NCI-H1436 treated with DMSO at 0.1 percent for 48 hours (cell line): ENCODE data around the gene WDFY4.

Source experiments
- DNase-seq: peaks from one replicate; lab custom pipeline; 2025; lab: John Stamatoyannopoulos, UW

The WDFY4 gene

GRCh38 chr10:48655411-48656240, 29.0 kb upstream of the WDFY4 start:
- no peak for DNase-seq

- DNase-seq: peak; percentile 51
These were observed 28.3 kb upstream of the WDFY4 start for GRCh38 chr10:48656241-48656913.

GRCh38 chr10:48656914-48657305, 27.8 kb upstream of the WDFY4 start:
- no peak for DNase-seq

DNA sequence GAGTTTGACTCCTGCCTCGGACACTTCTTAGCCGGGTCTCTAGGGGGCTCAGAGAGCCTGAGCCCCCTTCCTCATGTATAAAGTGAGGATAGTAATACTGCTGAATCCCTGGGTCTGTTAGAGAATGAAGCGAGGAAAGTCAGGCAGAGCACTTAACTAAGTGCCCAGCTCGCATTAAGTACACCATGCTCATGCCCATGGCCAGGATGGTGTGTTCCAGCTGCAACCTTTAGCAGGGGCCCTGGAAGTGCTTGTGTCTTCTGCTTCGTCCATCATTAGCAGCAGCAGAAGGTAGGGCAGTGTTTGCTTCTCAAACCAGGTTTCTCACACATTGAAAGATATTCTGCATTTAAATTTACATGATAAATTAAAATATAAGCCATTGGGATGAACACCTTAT, 27.3 kb upstream of the WDFY4 start:
- no peak for DNase-seq

DNA sequence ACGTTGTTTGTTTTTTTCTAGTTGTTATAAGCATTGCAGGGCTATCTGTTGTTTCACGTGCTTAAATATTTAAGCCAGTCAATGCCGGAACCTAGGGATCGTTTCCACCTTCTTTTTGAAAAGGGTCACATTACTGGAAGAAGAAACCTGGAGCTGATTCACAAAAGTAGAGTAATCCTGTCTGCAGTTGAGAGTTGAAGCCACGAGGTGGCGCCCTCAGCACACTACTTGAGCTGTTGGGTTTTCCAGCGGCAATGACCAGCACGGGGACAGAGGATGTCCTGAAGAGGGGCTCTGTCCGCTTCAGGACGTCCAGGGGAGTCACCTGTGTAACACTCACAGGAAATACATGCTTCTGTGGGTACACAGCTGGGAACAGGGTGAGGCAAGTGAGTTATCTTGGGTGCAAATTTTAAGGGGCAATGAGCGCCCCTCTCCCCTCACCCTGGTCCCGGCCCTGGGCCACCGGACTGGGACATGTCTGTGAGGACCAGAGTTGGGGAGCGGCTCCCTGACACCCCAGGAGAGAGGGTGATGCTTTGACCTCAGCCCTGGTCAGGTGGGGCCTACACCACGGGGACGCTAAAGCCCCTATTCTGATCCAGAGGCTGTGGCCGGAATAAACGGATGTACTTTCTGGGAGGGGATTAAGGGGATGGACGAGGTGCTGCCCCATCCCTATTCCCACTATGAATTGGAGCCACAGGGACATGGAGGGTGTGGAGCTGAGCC, 26.3 kb upstream of the WDFY4 start:
- DNase-seq: peak; percentile 42

GRCh38 chr10:48658975-48659269, 25.8 kb upstream of the WDFY4 start:
- DNase-seq: no peak

DNA sequence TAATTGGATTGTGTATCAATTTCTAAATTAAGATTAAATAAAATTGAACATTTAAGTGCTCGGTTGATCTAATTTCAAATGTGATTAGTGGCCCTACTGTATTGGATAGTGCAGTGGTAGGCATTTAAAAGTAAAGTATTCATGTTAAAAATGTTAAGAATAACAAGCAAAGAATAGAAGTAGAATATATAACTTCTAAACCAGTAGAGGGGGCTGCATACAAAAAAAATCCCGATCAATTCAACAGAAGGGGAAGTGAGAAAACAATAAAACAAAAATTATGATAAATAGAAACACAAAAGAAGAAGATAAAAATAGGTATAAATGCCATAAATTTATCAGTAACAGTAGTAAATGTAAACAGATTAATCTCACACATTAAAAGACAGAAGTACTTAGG, 24.9 kb upstream of the WDFY4 start:
- no peak for DNase-seq

- DNase-seq: no peak
These were observed 23.2 kb upstream of the WDFY4 start for GRCh38 chr10:48661441-48661840.

GRCh38 chr10:48667960-48668590, 16.6 kb upstream of the WDFY4 start:
- no peak for DNase-seq

GRCh38 chr10:48670978-48671913, 13.4 kb upstream of the WDFY4 start:
- DNase-seq: no peak

DNA sequence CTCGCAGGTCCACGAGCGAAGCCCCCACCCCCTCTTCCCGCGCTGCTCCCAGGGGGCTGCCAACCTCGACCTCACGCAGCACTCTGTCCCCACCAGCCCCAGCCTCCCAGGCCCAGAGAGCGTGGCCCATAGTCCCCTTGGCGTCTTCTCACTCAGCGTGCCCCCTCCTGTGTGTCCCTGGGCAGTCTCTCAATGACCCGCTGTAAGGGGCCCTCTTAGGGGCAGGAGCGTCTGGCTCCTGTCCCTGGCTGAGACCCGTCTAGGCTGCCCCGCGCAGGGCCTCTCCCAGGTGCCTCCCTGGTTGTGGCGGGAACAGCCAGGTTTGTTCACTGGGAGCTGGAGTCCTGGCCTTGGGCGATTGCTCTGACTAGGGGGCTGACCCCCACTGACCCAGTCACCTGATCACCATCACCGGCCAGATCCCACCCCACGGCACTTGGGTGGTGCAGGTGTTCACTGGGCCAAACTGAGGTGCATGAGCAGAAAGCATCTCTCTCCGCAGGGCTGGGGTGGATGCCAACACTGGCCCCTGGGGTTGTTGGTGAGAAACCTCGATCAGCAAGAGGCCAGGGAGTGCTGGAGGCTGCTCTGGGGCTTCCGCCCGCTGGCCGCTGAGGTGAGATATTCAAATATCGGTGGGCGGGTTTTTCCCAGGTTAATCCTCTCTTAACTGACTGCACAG, 12.6 kb upstream of the WDFY4 start:
- no peak for DNase-seq

DNA sequence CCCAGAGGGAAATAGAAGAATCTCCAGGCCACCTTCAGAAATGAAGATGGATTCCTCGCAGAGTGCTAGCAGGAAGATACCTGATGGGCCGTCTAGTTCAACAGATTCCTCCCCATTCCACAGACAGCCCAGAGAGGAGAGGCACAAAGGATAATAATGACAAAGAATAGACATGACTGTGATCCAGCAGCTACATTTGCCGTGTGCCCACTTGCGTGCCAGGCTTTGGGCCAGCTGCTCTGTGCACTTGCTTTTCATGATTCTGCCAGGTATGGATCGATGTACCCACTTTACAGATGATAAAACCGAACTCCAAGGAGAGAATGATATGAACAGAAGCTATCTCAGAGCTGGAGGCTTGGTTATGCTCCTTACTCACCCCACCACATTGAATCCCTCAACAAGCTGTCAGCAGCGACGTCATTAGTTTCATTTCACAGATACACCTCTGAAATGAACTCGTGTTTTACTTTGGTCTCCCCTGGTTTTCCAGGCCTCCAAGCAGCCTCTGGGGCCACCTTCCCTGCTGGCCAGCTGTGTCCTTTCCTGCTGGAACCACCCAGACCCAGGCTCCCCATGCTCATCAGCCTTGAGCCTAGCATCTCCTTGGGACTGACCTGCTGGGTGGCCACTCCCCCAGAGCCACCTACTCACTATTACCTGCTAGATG, 11.9 kb upstream of the WDFY4 start:
- DNase-seq: no peak

DNA sequence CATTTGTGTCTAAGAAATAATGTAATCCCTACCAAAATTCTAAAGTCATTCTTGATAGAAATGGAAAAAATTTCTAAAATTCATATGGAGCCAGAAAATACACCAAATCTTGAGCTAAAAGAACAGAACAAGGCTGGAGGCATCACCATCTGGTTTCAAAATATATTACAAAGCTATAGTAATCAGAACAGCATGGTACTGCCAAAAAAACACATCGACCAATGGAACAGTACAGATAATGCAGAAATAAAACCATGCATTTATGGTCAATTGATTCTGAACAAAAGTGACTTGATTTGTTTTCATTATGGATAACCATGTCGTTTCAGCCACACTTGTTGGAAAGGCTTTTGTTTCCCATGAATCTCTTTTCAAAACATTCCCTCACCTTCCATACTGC, 7.0 kb upstream of the WDFY4 start:
- DNase-seq: no peak

DNA sequence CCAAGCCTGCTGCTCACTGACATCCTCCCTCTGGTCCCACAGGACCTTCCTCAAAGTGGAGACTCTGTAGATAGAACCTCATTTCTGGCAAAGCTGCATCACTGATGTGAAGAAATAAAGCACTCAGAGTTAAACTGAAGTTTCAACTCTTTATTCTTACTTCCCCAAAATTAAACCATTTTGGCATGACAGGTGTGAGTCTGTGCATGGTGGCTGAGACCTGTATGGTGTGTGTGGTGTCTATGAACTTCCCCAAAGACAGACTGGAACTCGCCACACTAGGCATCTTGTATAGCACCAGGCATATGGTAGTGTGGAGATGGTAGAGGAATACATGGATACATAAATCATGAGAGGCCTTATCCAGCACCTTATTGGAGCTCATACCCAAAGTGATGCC, 6.6 kb upstream of the WDFY4 start:
- no peak for DNase-seq

DNA sequence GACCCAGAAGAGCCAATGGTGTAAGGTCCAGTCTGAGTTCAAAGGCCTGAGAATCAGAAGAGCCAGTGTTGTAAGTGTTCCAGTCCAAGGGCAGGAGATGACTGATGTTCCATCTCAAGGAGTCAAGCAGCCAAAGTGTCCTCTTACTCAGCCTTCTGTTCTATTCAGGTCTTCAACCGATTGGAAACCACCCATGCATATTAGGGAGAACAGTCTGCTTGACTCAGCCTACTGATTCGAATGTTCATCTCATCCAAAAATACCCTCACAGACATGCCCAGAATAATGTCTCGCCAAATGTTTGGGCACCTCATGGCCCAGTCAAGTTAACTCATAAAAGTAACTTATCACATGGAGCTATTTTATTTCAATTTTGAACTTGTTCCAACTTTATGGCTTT, 2.9 kb upstream of the WDFY4 start:
- DNase-seq: no peak

DNA sequence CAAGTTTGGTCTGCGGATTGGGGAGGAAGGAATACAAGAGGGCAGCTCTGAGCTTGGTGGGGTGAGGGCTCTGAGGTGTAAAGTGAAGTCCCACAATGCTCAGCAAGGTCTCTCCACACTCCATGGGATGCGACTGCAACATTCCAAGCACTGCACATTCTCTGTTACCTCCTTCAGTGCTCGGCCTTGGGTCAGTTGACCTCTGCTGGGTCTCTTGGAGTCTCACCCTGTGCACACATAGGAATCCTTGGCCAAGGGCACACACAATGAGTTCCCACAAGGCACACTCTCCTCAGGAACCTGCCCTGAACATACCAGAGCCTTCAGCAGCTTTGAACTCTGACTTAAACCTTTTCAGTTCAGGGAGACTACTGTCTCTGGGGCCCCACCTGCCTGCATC, 2.4 kb upstream of the WDFY4 start:
- DNase-seq: no peak

DNA sequence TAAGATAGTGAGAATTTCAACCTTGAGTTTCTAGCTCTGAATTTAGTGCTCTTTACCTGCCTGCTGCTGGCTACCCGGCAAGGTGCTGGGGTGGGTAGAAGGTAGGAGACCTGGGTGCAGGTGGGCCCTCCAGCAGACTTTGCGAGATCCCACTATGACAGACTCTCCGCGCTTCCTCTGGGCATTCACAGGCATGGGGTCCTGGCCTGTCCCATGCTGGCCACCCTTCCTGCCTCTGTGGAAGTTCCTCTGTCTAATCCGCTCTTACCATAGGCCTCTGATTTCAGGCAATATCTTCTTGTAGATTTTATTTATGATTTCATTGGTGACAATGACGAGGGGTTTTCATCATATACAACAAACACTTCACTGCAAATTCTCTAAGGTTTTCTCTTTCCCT, 1.2 kb upstream of the WDFY4 start:
- no peak for DNase-seq

DNA sequence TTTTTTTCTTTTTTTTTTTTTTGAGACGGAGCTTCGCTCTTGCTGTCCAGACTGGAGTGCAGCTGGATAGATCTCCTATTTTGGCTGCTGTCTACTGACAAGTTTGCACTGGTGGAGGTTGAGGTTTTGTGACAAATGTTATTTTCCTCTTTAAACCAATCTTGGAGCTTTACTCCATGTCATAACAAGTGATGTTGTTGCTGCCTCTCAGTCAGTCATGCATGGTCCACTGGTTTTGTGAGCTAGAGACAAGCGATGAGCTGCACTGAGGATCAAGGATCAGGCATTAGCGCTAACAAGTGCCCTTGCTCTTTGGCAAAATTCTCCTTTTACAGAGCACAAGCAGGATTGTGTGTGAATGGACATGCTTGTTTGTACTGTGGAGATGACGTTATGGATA, 805 bp upstream of the WDFY4 start:
- DNase-seq: no peak

DNA sequence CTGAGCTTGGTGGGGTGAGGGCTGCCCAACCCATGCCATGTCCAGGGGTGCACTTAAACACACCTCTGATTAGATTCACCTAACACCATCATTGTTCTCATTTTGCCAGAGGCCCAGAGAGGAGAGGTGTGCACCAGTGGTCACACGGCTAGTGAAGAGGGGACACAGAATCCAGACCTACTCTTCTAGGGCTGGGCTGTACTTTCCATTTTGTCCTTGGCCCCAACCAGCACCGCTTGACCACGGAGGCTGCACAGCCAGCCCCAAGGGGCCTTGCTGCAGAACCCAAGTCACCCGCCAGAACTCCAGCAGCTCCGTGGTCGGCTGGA, 246 bp upstream of the WDFY4 start:
- no peak for DNase-seq

DNA sequence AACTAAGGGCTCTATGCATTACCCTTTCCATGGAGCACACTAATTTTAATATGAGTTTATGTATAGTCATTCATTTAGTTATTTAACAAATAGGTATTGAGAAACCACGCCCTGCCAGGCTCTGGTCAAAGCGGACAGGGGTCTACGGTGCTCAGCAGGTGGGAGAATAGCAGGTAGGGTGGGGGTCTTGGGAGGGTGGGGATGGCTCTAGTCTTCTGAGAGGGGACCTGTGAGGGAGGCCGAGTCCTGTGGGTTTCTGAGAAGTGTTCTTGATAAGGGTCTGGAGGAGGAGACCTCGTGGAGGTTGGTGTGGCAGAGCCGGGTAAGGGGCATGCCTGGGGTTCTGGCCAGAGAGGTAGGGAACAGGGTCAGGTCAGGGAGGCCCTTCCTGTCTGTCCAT, 1.1 kb downstream of the WDFY4 start:
- no peak for DNase-seq
